ENCODE measurements around the gene DIO3.
"Not testable (repeated sequence)": the region's sequence is repeated elsewhere in the genome, so short reads cannot be mapped to it uniquely, and the experiment has no call there.

DIO3 gene

GRCh38 chr14:101559624-101560533 is 1.4 kb upstream of the DIO3 start:
- no peak for DNase-seq

- DNase-seq: no peak
Observed at GRCh38 chr14:101560534-101561113, 671 bp upstream of the DIO3 start.

DNA sequence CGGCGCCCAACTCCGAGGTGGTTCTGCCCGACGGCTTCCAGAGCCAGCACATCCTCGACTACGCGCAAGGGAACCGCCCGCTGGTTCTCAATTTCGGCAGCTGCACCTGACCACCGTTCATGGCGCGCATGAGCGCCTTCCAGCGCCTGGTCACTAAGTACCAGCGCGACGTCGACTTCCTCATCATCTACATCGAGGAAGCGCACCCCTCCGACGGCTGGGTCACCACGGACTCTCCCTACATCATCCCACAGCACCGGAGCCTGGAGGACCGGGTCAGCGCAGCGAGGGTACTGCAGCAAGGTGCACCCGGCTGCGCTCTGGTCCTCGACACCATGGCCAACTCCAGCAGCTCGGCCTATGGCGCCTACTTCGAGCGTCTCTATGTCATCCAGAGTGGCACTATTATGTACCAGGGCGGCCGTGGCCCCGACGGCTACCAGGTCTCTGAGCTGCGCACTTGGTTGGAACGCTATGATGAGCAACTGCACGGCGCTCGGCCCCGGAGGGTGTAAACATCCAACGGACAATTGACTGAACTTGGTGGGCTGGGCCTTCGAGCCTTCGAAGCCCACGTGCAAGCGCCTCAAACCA is 699 bp downstream of the DIO3 start:
- no peak for DNase-seq

DNA sequence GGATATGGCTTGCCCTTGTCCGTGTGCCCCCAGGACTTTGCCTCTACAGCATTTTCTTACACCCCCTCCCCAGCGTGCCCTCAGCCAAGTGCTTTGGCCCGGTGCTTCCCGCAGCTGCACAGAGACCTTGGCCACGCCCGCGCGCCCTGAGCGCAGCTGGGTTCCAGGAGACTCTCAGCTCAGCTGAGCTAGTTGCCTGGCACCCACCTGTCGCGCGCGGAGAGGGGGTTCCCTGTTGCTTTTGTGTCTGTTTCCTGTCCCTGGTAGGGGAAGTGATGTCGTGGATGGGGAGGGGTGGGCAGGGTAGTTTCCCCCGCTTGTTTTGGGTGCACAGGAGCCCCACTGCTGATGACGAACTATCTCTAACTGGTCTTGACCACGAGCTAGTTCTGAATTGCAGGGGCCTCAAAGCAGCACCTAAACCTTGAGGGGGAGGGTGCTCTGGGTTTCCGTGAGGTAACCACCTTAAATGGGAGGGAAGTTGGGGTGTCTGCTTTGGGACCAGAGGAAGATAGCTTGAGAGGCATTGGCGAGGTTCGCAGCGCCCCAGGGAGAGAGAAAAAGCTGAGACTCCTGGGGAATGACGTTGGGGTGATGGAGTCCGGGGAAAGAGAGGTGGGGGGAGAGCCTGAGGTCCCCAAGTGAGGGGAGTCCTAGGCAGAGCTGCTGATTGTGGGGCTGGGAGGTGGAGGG is 1.5 kb downstream of the DIO3 start:
- DNase-seq: no peak

- no peak for DNase-seq
Observed at GRCh38 chr14:101563352-101563653, 2.0 kb downstream of the DIO3 start.

DNA sequence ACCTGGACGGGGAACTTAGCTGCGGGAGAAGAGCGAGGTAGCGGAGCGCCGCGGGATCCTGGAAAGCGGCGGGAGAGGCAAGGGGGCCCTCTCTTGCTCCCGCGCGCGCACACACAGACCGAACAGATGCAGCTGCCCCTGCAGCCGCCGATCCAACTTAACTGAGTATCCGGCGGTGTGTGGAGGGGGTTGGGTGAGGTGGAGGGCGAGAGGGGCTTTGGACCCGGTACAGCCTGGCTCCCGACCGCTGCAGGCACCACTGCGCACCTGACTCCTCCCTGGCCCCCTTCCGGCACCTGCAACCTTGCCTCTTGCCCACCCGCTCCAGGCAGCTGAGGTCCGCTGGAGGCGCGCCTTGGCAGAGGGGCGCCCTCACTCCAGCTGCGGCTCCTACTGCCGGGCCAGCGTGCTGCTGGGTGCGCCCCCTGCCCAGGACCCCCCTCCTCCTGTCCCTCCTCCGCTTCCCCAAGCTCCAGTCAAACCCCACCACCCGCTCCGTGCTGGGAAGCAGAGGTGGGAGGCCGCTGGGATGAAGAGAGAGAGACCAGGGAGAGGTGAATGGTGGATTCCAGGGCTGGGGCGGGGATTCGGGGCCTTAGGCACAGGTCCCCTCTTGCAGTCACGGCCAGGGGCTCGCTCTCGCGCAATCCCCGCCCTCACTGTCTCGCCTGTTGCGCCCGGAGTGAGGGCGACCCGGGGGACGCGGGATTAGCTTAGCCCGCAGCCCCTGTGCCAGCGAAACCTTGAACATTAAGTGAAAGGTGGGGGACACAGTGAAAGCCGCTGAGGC is 2.6 kb downstream of the DIO3 start:
- DNase-seq: no peak

DNA sequence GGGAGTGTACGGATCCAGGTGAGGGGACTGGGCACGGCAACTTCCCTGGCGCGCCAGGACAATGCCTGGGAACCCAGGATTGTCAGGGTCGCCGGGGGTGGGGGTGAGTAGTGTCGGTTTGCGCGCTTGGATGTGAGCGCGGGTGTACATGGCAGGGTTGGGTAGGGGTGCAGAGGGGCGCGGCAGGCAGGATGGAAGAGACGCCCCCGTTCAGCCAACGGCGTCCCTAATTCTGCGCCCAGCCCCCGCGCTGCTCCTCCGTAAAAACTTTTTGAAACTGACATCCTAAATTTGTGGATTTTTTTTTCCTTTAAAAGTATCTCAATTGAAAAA is 3.1 kb downstream of the DIO3 start:
- no peak for DNase-seq

GRCh38 chr14:101564819-101565698 is 3.8 kb downstream of the DIO3 start:
- DNase-seq: no peak

GRCh38 chr14:101567252-101567651 is 6.0 kb downstream of the DIO3 start:
- DNase-seq: no peak

- no peak for DNase-seq
Observed at GRCh38 chr14:101571004-101571403, 9.7 kb downstream of the DIO3 start.

- DNase-seq: not testable (repeated sequence)
Observed at GRCh38 chr14:101572526-101572925, 11.2 kb downstream of the DIO3 start.

DNA sequence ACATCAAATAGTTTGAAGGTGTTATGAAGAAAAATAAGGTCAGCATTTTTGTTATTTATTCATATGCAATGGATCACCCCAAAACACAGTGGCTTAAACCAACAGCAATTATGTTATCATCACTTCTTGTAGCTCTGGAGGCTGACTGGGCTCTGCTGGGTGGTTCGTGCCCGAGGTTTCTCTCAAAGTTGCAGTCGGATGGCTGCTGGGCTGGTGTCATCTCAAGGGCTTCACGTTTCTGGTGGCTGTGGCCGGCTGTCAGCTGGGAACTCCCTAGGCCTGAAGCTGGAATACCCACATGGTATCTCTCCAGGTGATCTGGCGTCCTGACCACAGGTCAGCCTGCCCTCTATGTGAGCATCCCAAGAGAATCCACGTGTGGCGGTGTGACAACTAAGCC is 12.0 kb downstream of the DIO3 start:
- no peak for DNase-seq

DNA sequence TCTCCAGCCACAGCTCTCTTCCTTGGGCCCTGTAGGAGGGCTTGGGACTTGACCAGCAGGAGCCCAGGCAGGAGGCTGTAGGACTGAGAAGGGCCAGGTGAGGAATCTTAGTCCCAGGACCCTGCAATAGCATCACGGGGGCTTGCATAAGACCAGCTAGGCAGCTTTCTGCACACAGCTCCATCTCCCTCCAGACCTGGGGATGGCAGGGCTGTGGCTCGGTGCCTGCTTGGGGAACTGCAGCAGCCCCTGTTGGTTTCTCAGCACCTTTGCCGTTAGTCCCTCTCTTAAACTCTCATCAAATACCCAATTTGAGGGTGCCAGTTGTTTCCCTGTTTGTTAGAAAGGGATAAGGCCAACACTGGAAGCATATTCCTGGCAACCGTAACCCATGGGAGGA is 14.3 kb downstream of the DIO3 start:
- no peak for DNase-seq

DNA sequence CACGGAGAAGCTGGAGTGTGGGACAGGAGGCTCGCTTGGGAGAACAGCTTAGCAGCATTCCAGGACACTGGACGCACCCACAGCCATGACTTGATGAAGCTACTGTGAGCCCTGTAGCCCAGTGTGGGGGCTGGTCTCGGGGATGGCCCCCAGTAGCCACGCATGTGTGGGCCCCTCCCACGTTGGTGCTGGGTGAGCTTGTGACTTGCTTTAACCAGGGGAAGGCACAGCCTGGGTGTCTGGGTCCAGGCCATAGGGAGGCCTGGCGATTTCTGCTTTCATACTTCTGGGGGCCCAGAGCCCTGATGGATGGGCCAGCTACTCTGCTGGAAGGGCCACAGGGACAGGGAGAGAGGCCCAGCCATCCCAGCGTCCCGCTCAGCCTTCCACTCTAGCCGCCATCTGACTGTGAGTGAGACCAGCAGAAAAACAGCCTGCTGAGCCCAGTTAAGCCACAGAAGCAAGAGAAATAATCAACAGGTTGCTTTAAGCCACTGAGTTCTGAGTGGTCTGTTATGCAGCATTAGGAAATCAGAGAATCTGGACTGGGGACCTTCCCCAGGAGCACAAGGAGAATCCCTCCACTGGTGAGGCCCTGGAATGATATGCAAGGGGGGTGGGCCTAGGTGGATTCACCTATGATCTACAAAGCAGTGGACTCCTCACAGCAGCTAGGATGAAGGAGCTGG is 16.1 kb downstream of the DIO3 start:
- no peak for DNase-seq

- DNase-seq: no peak
Observed at GRCh38 chr14:101578489-101578888, 17.2 kb downstream of the DIO3 start.

DNA sequence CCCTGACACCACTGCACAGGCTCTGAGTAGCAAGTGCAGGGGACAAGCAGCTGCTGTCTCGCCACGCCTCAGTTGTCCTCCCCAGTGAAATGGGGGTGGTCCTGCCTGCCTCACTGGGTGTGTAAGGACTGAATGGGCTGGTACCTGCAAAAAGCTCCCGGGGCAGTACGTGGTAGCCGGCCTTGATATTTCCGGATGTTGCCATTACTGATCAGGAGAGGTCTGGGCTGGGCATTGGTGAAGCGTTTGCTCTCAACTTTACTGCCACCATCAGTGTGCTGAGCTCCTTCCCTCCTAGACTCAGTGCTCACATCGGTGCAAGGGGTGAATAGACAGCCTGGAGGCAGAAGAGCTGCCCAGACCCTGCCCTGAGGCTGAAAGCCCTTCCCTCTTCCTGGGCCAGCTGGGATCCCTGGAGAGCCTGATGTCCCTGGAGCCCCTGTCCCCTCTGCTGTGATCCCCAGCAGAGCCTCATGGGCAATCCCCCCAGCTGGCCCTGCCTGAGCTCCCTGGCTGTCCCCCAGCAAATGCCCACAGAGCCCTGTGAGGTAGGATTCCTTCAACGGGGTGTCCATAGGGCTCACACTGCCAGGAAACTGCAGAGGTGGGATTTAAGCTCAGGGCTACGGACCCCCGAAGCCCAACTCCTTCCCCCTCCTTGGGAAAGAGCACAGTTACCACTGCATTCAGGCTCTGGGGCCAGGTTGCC is 18.2 kb downstream of the DIO3 start:
- no peak for DNase-seq

- no peak for DNase-seq
Observed at GRCh38 chr14:101581806-101582205, 20.5 kb downstream of the DIO3 start.

- DNase-seq: no peak
Observed at GRCh38 chr14:101582294-101582693, 21.0 kb downstream of the DIO3 start.

- DNase-seq: no peak
Observed at GRCh38 chr14:101583006-101583714, 21.9 kb downstream of the DIO3 start.

DNA sequence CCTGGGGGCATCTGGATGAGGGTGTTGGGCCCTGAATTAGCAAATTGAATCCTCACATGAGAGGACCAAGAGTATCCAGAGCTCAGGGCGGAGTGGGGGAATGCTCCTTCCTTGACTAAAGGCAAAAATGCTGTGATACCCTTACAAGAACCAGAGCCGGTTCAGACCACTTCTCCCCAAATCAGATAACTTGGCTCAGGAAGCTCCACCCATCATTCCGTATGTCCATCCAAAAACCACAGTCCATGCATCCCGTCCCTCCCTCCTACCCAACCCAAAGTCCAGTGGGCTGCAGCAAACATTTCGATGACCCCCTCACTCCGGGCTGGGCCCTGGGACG is 22.4 kb downstream of the DIO3 start:
- DNase-seq: no peak

Data from cortex of kidney (tissue), 1 donor.